Cardiac fibroblast (primary cell): ENCODE data around the gene SNAP29.
"Not testable (repeated sequence)": the region's sequence is repeated elsewhere in the genome, so short reads cannot be mapped to it uniquely, and the experiment has no call there.

Source experiments
- DNase-seq, 2 donors: peaks; one replicate each; pipeline versions ENCODE4 v3.0.0 to v3.0.0-alpha.2; 2010; ENCODE audit warnings: low read depth in 2 of 2
- H3K4me3 ChIP-seq, 2 donors: replicated peaks in 1 of 2; 1 replicate in 1 of 2; 2 replicates in 1 of 2; pipeline ENCODE4 v1.5.1; 2011; ENCODE audit warnings: low read depth in 2 of 2, low read length in 2 of 2, mild to moderate bottlenecking in 2 of 2, moderate library complexity in 1 of 2
- TF ChIP-seq, protein P1 (sequence below): IDR thresholded peaks from one replicate; pipeline ENCODE4 v1.5.1; 2011; ENCODE audit warnings: low read depth, mild to moderate bottlenecking, low read length, inconsistent platforms

The SNAP29 gene

DNA sequence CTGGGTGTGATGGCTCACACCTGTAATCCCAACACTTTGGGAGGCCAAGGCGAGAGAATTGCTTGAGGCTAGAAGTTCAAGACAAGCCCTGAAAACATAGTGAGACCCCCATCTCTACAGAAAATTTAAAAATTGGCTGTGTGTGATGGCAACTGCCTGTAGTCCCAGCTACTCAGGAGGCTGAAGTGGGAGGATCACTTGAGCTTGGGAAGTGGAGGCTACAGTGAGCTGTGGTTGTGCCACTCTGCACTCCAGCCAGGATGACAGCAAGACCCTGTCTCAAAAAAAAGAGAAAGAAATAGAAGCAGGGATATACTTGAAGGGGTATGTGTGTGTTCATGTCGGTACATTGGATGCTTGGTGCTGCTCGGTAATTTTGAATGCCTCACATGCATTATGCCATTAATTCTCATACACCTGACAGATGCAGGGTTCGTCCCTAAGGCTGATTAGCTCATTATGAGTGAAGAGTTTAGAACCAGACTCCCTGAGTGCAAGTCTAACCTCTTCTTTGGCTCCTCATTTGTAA lies 72.4 kb downstream of the SNAP29 start:
- TF ChIP-seq, protein P1, sequence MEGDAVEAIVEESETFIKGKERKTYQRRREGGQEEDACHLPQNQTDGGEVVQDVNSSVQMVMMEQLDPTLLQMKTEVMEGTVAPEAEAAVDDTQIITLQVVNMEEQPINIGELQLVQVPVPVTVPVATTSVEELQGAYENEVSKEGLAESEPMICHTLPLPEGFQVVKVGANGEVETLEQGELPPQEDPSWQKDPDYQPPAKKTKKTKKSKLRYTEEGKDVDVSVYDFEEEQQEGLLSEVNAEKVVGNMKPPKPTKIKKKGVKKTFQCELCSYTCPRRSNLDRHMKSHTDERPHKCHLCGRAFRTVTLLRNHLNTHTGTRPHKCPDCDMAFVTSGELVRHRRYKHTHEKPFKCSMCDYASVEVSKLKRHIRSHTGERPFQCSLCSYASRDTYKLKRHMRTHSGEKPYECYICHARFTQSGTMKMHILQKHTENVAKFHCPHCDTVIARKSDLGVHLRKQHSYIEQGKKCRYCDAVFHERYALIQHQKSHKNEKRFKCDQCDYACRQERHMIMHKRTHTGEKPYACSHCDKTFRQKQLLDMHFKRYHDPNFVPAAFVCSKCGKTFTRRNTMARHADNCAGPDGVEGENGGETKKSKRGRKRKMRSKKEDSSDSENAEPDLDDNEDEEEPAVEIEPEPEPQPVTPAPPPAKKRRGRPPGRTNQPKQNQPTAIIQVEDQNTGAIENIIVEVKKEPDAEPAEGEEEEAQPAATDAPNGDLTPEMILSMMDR, result no peak
- H3K4me3 ChIP-seq, result no peak overlapping the region
- no peak for DNase-seq

DNA sequence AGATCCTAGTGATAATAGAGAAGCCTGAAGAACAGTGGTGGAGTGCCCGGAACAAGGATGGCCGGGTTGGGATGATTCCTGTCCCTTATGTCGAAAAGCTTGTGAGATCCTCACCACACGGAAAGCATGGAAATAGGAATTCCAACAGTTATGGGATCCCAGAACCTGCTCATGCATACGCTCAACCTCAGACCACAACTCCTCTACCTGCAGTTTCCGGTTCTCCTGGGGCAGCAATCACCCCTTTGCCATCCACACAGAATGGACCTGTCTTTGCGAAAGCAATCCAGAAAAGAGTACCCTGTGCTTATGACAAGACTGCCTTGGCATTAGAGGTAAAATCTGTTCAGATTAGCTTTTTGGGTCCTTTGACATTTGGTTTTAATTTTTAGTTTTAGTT lies 75.1 kb downstream of the SNAP29 start:
- no peak overlapping the region for H3K4me3 ChIP-seq
- DNase-seq, result no peak
- TF ChIP-seq, protein P1, result no peak

DNA sequence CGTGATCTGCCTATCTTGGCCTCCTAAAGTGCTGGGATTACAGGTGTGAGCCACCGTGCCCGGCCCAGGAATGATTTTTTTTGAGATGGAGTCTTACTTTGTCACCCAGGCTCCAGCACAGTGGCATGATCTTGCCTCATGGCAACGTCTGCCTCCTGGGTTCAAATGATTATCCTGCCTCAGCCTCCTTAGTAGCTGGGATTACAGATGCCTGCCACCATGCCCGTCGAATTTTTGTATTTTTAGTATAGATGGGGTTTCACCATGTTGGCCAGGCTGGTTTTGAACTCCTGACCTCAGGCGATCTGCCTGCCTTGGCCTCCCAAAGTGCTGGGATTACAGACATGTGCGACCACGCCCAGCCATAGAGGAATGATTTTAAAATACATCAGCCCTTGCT lies 76.2 kb downstream of the SNAP29 start:
- H3K4me3 ChIP-seq, DNase-seq: not testable (repeated sequence)

DNA sequence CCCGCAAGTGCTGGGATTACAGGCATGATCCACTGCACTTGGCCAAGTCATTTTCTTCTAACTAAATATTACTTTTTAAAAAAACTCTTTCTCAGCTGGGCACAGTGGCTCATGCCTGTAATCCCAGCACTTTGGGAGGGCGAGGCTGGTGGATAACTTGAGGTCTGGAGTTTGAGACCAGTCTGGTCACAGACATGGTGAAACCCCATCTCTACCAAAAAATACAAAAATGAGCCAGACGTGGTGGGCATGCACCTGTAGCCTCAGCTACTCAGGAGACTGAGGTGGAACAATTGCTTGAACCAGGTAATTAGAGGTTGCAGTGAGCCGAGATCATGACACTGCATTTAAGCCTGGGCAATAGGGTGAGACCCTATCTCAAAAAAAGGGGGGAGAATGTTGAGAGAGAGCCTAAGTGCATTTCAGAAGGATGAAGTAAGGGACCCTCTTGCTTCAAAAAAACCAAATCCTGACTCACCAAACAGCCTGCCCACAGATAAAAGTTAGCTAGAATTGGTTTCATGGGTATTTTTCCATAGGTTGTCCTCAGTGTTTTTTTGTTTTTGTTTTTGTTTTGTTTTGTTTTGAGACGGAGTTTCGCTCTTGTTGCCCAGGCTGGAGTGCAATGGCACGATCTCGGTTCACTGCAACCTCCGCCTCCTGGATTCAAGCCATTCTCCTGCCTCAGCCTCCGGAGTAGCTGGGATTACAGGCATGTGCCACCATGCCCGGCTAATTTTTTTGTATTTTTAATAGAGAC lies 77.2 kb downstream of the SNAP29 start:
- not testable (repeated sequence) for DNase-seq, H3K4me3 ChIP-seq

DNA sequence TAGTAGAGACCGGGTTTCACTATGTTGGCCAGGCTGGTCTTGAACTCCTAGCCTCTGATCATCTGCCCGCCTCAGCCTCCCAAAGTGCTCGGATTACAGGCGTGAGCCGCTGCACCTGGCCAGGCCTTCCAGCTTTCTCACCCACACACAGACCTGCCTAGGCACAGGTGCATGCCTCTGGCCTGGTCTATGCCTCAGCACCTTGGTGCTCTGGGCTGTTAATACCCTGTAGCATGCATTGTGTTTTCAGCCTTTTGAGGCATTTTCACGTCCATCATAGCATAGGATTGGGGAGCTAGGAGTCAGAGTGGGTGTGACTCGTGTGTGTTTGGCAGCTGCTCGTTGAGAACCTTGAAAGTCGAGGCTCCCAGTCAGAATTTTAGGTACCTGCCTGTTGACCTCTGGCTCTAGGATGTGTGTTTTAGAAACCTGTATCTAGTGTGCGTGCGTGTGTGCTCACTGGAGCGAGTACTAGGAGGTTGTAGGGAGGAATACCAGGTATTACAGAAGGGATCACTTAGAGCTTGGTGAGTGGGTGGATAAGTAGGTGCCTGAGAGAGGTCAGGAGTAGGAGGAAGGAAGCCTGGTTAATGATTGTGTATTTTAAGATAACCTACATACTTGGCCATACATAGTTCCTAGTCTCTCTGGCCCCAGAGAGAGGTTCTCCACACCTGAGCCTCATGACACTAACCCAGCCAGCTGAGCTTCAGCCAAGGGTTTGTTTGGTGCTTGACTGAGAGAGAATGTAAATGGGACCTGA lies 78.4 kb downstream of the SNAP29 start:
- no peak for DNase-seq
- TF ChIP-seq, protein P1, result no peak
- no peak overlapping the region for H3K4me3 ChIP-seq

DNA sequence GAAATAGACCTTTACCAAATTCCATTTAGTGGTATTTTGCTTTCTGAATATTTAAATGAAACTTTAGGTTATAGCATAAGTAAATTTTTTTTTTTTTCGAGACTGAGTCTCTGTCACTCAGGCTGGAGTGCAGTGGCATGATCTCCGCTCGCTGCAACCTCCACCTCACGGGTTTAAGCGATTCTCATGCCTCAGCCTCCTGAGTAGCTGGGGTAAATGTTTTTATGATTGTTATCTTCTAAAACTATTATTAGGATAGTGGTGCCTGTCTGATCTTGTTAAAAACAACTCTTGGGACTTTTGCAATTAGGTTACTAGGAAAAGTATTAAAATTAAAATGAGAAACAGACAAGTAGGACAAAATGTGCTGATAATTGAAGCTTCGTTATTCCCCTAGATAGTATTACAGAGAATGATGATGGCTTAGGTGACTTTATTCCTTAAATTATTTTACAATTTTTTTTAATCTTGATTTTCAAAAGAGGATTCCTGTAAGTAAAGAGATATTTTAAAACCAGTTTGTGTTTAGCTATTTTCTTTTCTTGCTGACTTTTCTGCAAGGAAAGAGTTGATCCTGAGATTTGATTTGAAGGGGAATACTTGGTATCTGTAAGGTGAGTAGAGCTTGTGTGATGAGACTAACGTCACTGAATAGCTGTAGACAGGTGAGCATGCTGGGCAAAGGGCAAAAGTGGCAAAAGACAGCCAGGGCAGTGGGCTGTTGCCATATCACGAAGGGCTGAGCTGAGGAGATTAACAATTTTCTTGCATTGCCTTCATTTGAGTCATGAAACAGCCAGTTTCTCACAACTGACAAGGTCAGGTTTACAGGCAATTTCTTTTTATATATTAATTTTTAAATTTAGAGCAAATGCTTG lies 79.2 kb downstream of the SNAP29 start:
- TF ChIP-seq, protein P1, result no peak
- no peak overlapping the region for H3K4me3 ChIP-seq
- no peak for DNase-seq

DNA sequence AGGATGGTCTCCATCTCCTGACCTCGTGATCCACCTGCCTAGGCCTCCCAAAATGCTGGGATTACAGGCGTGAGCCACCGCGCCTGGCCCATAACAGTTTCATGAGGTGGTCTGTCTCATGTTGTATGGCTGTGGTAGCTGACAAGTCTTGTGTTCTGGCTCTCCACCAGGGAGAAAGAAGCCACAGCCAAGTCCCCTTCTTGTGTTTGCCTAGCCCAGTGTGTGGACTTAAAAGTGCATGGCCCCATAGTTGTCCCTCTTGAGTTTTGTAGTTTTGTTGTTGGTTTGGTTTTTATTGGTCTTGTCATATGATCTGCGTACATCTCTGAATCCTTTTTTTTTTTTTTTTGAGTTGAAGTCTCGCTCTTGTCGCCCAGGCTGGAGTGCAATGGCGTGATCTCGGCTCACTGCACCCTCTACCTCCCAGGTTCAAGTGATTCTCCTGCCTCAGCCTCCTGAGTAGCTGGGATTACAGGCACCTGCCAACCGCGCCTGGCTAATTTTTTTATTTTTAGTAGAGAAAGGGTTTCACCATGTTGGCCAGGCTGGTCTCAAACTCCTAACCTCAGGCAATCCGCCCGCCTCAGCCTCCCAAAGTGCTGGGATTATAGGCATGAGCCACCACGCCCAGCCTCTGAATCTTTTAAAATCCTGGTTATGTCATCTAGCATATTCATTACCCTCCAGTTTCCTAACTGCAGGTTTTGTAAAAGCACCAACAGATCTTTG lies 80.8 kb downstream of the SNAP29 start:
- DNase-seq, H3K4me3 ChIP-seq: not testable (repeated sequence)
